Activated CD4-positive, alpha-beta T cell treated with anti-CD3 and anti-CD28 coated beads, Interleukin-2, amount 10 ng/mL, durations not matched to agents 24 days and 14 days (primary cell): Measurements from ENCODE around the gene KAT2B. TPM values are rescaled to one million over a fixed set of nuclear protein-coding genes. Genes with fewer than 3 reads are reported as not detected.

ENCODE experiments used
- DNase-seq: peaks from one replicate; pipeline ENCODE4 v3.0.0; 2022
- H3K27ac Mint-ChIP-seq: one replicate; pipeline ENCODE4 v1.8.0; 2022; ENCODE audit warnings: mild to moderate bottlenecking, mixed read lengths
- H3K27me3 Mint-ChIP-seq: one replicate; pipeline ENCODE4 v1.8.0; 2022; ENCODE audit warnings: mixed read lengths
- H3K36me3 Mint-ChIP-seq: one replicate; pipeline ENCODE4 v1.8.0; 2022; ENCODE audit warnings: low read depth, mild to moderate bottlenecking, mixed read lengths
- H3K4me1 Mint-ChIP-seq: one replicate; pipeline ENCODE4 v1.8.0; 2021; ENCODE audit warnings: mixed read lengths
- H3K4me3 Mint-ChIP-seq: one replicate; pipeline ENCODE4 v1.8.0; 2022; ENCODE audit warnings: mild to moderate bottlenecking, moderate library complexity, mixed read lengths
- H3K9me3 Mint-ChIP-seq: one replicate; pipeline ENCODE4 v1.8.0; 2021; ENCODE audit warnings: mixed read lengths
- intact Hi-C: fragments of 100-400 bp; cut with micrococcal nuclease; formaldehyde crosslinking; loops from one replicate; pipeline ENCODE4 v1.15.1; 2023
- total RNA-seq: library from RNA; stranded (reverse); gene quantifications from 2 replicates; pipeline ENCODE4 v1.2.3, GENCODE V29; 2022

The KAT2B gene
- total RNA-seq, 1 donor from 2014 or later, result 27.9 TPM

DNA sequence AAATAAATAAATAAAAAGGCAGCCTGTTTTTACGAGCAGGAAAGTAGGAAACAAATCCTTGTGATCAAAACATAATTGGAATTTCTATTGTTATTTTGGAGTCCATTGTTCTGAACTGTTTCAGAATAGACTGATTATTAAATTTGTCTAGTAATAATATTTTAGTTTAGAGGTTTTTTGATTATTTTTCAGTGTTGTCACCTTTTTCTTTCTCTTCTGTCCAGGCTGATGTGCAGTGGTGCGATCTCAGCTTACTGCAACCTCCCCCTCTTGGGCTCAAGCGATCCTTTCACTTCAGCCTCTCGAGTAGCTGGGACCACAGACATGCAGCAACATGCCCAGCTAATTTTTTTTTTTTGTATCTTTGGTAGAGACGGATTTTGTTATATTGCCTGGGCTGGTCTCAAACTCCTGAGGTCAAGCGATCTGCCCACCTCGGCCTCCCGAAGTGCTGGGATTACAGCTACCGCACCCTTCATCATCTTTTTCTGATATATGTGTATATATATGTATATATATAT is 38.0 kb downstream of the KAT2B start:
- no peaks in the 10 kb centered on the region for H3K27me3 Mint-ChIP-seq
- intact Hi-C loops, result no loop called here
- no peak for DNase-seq
- no peak overlapping the region for H3K27ac Mint-ChIP-seq
- H3K36me3 Mint-ChIP-seq, result peaks cover 49% of the 10 kb centered on the region
- H3K9me3 Mint-ChIP-seq, result no peaks in the 10 kb centered on the region
- H3K4me3 Mint-ChIP-seq, result no peak overlapping the region
- peaks cover 14% of the 10 kb centered on the region for H3K4me1 Mint-ChIP-seq

DNA sequence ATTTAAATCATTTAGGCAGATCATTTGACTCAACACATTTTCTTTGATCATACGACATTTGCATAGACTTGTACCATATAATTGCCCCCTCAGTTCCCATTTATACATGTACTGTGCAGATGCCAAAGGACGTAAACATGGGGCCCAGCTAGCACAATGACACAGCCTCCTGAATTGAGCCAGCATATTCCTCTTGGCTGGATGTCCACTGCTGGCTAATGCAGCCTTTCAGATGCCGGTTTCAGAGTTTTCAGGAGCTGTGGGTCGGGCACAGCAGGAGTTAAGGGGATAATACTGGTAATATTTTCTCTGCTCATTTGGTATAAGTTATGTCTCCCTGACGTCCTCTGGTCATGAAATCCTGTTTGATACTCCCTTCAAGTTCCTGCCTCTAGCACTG is 39.4 kb downstream of the KAT2B start:
- no peak for DNase-seq
- no peaks in the 10 kb centered on the region for H3K27me3 Mint-ChIP-seq
- intact Hi-C loops, result no loop called here
- no peaks in the 10 kb centered on the region for H3K9me3 Mint-ChIP-seq
- no peak overlapping the region for H3K27ac Mint-ChIP-seq
- peaks cover 21% of the 10 kb centered on the region for H3K4me1 Mint-ChIP-seq
- H3K4me3 Mint-ChIP-seq, result no peak overlapping the region
- peaks cover 48% of the 10 kb centered on the region for H3K36me3 Mint-ChIP-seq

DNA sequence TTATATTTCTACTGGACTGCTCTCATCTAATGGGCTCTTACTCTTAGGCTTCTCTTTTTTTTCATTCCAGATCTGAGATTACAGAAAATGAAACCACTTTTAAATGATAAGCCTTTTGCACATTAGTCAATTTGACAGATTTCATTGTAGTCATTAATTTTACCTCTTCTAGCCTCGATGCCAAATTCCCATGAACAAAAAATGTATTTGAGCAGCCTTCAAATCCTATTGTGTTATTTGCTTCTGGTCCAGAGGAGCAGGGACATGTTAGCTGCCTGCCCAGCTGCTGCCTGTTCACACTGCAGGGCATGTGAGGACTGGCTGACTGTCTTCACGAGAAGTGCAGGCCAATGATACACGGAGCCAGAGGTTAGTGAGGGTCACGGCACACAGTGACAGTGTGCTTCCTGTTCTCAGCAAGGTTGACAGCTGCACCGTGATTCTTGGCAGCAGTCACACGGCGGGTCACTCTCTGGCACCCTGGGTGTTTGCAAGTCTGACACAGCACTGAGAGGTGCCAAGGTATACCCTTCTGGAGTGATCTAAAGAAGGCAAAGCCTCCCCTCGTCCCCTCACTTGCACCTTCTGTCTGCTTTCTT is 40.8 kb downstream of the KAT2B start:
- peaks cover 21% of the 10 kb centered on the region for H3K4me1 Mint-ChIP-seq
- intact Hi-C loops, result no loop called here
- DNase-seq, result no peak
- H3K27me3 Mint-ChIP-seq, result no peaks in the 10 kb centered on the region
- H3K27ac Mint-ChIP-seq, result peak overlapping the region; percentile 49
- H3K4me3 Mint-ChIP-seq, result peak overlapping the region; percentile 32
- peaks cover 47% of the 10 kb centered on the region for H3K36me3 Mint-ChIP-seq
- no peaks in the 10 kb centered on the region for H3K9me3 Mint-ChIP-seq

DNA sequence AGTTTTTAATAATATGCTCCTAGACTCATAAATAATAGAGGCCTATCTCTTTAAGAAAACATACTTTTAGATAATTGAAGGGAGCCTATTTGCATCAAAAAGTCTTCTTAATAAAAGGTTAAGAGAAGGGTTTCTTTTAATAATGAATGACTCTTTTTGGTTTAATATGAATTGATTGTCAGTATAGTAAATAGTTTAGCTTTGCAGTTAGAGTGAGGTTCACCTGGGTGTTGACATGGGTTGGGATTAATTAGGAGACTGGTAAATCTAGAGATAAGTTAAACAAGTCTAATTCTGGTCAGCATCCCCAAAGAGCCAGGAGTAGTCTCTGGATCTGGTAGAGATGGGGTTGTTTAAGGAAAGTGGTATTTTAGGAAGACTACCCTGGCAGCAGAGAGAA is 43.0 kb downstream of the KAT2B start:
- no peak overlapping the region for H3K27ac Mint-ChIP-seq
- DNase-seq, result no peak
- peaks cover 18% of the 10 kb centered on the region for H3K4me1 Mint-ChIP-seq
- H3K36me3 Mint-ChIP-seq, result peaks cover 51% of the 10 kb centered on the region
- no peak overlapping the region for H3K4me3 Mint-ChIP-seq
- H3K27me3 Mint-ChIP-seq, result no peaks in the 10 kb centered on the region
- H3K9me3 Mint-ChIP-seq, result no peaks in the 10 kb centered on the region
- intact Hi-C loops, result no loop called here

DNA sequence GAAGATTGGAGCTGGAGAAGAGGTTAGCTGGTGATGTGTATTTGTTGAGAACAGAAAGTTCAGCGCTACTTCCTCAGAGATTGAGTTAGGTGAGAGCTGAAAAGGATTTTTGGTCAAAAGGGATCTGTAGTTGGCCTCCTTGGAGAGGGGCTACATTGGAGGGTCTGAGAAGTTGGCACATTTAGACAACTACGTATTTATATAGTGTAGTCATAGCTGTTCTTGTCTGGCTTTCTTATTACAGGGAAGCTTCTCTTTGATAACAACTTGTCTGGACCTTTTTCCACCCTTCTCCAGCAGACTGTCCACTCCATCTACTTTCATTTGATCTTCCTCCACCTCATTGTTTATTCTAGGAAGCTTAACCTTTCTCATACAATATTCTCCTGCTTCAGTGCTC is 43.7 kb downstream of the KAT2B start:
- H3K4me1 Mint-ChIP-seq, result peaks cover 18% of the 10 kb centered on the region
- no peak overlapping the region for H3K27ac Mint-ChIP-seq
- no peak overlapping the region for H3K4me3 Mint-ChIP-seq
- intact Hi-C loops, result no loop called here
- no peaks in the 10 kb centered on the region for H3K27me3 Mint-ChIP-seq
- DNase-seq, result no peak
- H3K36me3 Mint-ChIP-seq, result peaks cover 56% of the 10 kb centered on the region
- H3K9me3 Mint-ChIP-seq, result peaks cover 6% of the 10 kb centered on the region

DNA sequence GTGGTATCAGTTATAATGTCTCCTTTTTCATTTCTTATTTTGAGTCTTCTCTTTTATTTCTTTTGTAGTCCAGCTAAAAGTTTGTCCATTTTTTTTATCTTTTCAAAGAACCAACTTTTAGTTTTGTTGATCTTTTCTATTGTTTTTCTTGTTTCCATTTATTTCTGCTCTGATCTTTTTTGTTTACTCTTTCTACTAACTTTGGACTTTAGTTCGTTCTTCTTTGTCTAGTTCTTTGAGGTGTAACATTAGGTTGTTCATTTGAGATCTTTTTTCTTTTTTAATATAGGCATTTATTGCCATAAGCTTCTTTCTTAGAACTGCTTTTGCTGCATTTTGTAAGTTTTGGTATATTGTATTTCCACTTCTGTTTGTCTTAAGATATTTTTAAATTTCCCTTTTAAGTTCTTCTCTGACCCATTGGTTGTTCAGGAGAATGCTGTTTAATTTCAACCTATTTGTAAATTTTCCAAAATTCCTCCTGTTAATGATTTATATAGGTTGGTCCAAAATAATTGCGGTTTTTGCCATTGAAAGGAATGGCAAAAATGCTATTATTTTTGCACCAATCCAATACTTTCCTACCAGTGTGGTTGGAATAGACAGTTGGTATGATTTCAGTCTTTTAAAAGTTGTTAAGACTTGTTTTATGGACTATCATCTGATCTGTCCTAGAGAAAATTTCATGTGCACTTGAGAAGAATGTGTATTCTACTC is 51.2 kb downstream of the KAT2B start:
- peaks cover 21% of the 10 kb centered on the region for H3K4me1 Mint-ChIP-seq
- H3K9me3 Mint-ChIP-seq, result peaks cover 24% of the 10 kb centered on the region
- intact Hi-C loops, result no loop called here
- no peak for DNase-seq
- no peaks in the 10 kb centered on the region for H3K27me3 Mint-ChIP-seq
- H3K27ac Mint-ChIP-seq, result no peak overlapping the region
- H3K36me3 Mint-ChIP-seq, result peaks cover 72% of the 10 kb centered on the region
- no peak overlapping the region for H3K4me3 Mint-ChIP-seq

DNA sequence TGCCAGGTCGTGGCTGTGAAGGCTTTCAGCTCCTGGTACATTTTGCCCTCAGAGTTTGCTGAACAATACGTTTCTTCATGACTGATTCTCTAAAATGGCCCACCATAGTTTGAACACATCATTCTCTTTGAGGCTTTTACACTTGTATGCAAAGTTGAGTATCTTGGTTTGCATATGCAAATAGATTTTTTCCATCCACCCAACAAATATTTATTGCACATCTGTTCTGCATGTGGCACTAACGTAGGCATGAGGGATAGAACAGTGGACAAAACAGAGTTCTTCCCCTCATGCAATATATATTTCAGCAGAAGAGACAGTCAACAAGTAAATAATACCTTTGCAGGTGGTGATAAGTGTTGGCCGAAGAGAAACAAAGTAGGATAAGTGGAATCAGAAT is 55.2 kb downstream of the KAT2B start:
- Mint-ChIP-seq H3K36me3 (peaks cover 59% of the 10 kb centered on the region), H3K4me1 (peaks cover 42% of the 10 kb centered on the region), H3K27me3 (no peaks in the 10 kb centered on the region), H3K27ac (peak overlapping the region; percentile 3), H3K9me3 (peaks cover 6% of the 10 kb centered on the region), H3K4me3 (no peak overlapping the region)
- intact Hi-C loops, result no loop called here
- no peak for DNase-seq

DNA sequence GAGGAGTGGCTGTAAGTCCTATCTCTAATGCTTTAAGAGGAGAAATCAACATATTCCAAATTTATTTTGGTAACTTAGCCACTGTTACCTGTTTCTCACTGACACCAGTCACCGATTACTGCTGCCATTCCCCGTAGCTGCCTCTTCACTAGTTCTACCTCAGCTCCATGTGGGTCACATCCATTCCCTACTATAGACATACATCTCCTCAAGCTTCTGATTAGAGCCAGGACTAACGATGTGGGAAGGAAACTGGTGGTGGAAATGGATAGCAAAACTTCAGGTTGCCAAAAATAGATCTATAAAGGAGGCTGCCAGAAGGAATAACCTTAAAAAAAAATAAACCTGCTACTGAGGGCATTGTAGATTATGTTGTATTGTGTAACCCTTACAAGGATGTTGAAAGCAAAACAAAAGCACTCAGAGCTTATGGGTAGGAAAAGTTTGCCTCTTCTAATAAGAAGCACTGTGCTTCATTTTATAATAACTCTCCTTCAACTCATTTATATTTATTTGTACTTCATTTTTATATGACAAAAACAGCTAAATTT is 56.0 kb downstream of the KAT2B start:
- Mint-ChIP-seq H3K9me3 (peaks cover 4% of the 10 kb centered on the region), H3K36me3 (peaks cover 56% of the 10 kb centered on the region), H3K27me3 (no peaks in the 10 kb centered on the region), H3K4me3 (no peak overlapping the region), H3K27ac (no peak overlapping the region), H3K4me1 (peaks cover 45% of the 10 kb centered on the region)
- no peak for DNase-seq
- intact Hi-C loops, result no loop called here

DNA sequence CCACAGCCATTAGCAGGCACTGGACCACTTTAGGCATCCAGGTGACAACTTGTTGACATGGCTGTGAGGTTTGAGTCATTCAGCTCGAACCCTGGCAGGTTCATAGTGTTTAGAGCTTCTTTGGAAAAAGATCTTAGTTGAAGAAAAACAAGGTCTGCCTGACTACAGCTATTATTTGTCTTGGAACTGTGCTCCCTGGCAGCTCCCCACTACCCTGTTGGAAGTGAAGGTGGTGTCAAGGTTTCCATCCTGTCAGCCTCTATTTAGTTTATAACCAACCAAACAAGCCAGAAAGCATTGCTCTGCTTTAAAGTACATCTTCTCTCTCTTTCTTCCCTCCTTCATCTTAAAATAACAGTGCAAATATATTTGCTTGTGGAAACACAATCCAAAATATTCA is 56.8 kb downstream of the KAT2B start:
- H3K36me3 Mint-ChIP-seq, result peaks cover 52% of the 10 kb centered on the region
- intact Hi-C loops, result no loop called here
- H3K4me3 Mint-ChIP-seq, result no peak overlapping the region
- no peak for DNase-seq
- peaks cover 46% of the 10 kb centered on the region for H3K4me1 Mint-ChIP-seq
- H3K27ac Mint-ChIP-seq, result no peak overlapping the region
- H3K27me3 Mint-ChIP-seq, result no peaks in the 10 kb centered on the region
- peaks cover 4% of the 10 kb centered on the region for H3K9me3 Mint-ChIP-seq

DNA sequence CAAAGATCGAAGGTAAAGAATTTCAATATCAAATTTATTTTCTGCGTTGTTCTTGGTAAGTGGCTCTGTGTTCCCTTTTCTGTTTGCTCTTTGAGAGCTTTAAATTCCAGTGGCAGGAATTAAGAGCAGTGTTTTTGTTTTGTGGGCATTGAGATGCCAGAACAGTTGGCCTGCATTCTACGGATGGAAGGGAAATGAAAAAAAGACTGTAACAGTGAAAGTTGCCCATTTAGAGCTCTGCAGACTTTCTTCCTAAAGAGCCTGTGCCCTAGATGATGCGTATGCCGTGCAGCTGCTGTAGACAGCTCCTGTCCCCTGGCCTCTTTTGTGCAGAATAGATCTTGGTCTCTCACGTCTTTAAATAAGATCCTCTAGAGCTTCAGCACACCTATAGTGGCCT is 58.8 kb downstream of the KAT2B start:
- Mint-ChIP-seq H3K4me1 (peaks cover 50% of the 10 kb centered on the region), H3K4me3 (peak overlapping the region; percentile 25), H3K36me3 (peaks cover 48% of the 10 kb centered on the region), H3K27me3 (no peaks in the 10 kb centered on the region), H3K27ac (peak overlapping the region; percentile 85), H3K9me3 (peaks cover 4% of the 10 kb centered on the region)
- intact Hi-C loops, result no loop called here
- DNase-seq, result no peak

DNA sequence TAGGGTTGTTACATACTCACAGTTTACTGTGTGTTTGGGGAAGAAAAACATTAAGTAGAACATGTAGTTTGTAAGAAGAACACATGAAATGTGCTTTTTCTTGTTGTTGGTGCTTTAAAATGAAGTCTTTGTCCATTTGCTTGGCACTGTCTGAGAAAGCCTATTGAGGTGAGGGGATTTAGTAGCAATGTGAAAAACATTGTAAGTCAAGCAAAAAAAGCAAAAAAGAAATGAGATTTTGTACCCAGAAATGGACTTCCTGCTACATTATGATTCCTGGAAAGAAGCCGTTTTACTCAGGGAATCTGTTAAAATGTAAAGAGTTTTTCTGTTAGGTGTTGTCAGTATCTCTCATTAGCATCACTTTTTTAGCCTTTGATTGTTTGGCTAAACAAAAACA is 59.9 kb downstream of the KAT2B start:
- Mint-ChIP-seq H3K4me3 (peak overlapping the region; percentile 57), H3K36me3 (peaks cover 38% of the 10 kb centered on the region), H3K4me1 (peaks cover 56% of the 10 kb centered on the region), H3K27ac (peak overlapping the region; percentile 87), H3K9me3 (no peaks in the 10 kb centered on the region), H3K27me3 (no peaks in the 10 kb centered on the region)
- no peak for DNase-seq
- intact Hi-C loops, result loop anchor here (5.0 kb wide), 2 partner anchors 153 to 213 kb away; partner anchors contain the start of gene RAB5A

DNA sequence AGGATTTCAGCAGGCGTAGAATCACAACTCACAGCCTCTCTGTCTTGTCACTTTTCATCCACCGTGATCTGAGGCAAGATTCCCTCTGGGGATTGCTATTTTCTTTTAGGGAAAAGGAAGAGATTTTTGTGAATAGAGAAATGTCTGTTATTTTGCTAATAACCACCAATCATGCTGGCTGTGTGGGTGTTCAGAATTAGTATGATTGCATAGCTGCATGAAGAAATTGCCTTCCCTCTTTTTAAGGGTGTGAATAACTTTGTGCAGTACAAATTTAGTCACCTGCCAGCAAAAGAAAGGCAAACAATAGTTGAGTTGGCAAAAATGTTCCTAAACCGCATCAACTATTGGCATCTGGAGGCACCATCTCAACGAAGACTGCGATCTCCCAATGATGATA is 60.8 kb downstream of the KAT2B start:
- peaks cover 30% of the 10 kb centered on the region for H3K36me3 Mint-ChIP-seq
- DNase-seq, result no peak
- H3K4me3 Mint-ChIP-seq, result peak overlapping the region; percentile 22
- peak overlapping the region; percentile 6 for H3K27ac Mint-ChIP-seq
- H3K4me1 Mint-ChIP-seq, result peaks cover 59% of the 10 kb centered on the region
- no peaks in the 10 kb centered on the region for H3K9me3 Mint-ChIP-seq
- intact Hi-C loops, result loop anchor here (5.0 kb wide), 2 partner anchors 154 to 214 kb away; partner anchors contain the start of gene RAB5A
- no peaks in the 10 kb centered on the region for H3K27me3 Mint-ChIP-seq

DNA sequence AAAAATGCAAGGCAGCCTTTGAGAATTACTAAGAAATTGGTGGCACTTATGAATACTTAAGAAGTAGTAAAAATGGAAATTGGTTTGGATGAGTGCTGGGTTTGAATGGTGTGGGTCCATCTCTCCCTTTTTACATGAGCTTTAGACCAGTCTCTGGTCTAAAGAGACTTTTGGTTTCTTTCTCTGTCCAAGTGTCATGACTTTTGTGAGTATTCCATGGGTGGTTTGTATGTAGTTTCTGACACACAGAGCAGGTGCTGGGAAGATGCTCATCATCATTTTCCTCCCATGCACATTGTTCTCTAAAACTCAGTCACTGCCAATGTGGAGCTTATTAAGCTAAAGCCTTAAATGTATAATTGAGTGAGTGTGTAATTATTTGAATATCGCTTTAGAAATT is 63.5 kb downstream of the KAT2B start:
- no peaks in the 10 kb centered on the region for H3K27me3 Mint-ChIP-seq
- H3K9me3 Mint-ChIP-seq, result no peaks in the 10 kb centered on the region
- peaks cover 23% of the 10 kb centered on the region for H3K36me3 Mint-ChIP-seq
- H3K4me1 Mint-ChIP-seq, result peaks cover 57% of the 10 kb centered on the region
- H3K4me3 Mint-ChIP-seq, result peak overlapping the region; percentile 67
- intact Hi-C loops, result loop anchor here (1.0 to 5.0 kb wide), 6 partner anchors 49 to 216 kb away; partner anchors contain the start of genes RAB5A and SGO1
- no peak for DNase-seq
- peak overlapping the region; percentile 86 for H3K27ac Mint-ChIP-seq

DNA sequence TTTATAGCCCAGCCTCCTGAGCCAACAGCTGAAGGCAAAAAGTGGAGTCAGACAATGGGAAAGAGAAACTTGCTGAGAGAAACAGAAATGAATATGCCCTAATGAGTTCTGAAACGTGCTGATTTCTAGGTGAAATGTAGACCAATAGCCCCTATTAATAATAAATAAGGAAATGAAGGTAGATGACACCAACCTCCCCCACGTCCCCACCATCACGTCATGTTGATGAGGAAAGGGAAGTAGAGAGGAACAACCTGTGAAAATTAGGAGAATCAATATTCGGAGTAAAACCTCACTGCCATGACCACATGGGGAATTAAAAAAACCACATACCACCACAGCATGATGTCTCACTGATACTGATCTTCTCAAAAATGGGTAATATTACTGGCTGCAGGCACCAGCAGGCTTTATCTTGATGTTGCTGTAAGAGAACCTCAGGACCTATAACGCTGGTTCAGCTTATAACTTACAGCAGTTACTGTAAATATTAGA is 64.0 kb downstream of the KAT2B start:
- intact Hi-C loops, result loop anchor here (1.0 to 5.0 kb wide), 6 partner anchors 50 to 217 kb away; partner anchors contain the start of genes RAB5A and SGO1
- H3K27me3 Mint-ChIP-seq, result no peaks in the 10 kb centered on the region
- DNase-seq, result peak; percentile 86
- H3K27ac Mint-ChIP-seq, result peak overlapping the region; percentile 86
- peaks cover 57% of the 10 kb centered on the region for H3K4me1 Mint-ChIP-seq
- H3K36me3 Mint-ChIP-seq, result peaks cover 23% of the 10 kb centered on the region
- peak overlapping the region; percentile 67 for H3K4me3 Mint-ChIP-seq
- H3K9me3 Mint-ChIP-seq, result no peaks in the 10 kb centered on the region
